NCI-H2227 (cell line): ENCODE data around the gene OXCT2.
"Not testable (repeated sequence)": the region's sequence is repeated elsewhere in the genome, so short reads cannot be mapped to it uniquely, and the experiment has no call there.

ENCODE experiments used
- DNase-seq: peaks from one replicate; lab custom pipeline; 2025; ENCODE audit not compliant: unreplicated experiment; lab: John Stamatoyannopoulos, UW

The OXCT2 gene

DNA sequence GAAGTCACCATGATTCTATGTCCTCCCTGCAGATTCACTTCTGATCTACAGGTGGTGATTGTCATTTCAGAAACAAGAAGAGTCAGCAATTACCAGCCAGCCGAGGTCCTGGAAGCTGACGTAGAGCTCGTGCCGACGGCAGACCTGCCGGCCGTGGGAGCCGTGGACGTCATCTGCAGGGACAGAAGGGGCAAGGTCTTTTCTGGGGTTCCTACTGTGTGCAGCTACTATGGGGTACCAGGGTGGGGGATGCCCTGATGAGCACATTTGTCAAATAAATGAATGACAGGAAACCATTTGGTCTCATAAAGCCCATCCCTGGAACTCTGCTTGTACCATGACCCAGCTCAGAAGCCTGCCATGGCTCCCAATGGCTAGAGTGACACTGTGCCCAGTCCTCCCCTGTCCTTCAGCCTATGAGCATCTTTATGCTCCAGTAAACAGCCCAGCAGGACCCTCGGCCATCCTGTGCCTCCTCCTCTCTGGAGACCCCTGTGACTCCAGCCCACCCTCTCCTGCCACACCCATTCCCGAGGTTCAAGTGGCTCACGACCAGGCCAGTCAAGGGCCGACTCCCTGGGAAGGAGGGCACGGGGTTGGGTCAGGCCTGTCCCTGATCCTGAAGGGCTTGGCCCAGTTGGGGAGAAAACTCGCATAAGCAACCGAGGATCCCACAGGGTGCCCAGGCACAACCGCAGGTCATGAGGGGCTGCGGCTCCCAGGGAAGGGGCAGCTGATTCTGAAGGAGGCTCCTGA is 7.4 kb downstream of the OXCT2 start:
- DNase-seq: not testable (repeated sequence)

DNA sequence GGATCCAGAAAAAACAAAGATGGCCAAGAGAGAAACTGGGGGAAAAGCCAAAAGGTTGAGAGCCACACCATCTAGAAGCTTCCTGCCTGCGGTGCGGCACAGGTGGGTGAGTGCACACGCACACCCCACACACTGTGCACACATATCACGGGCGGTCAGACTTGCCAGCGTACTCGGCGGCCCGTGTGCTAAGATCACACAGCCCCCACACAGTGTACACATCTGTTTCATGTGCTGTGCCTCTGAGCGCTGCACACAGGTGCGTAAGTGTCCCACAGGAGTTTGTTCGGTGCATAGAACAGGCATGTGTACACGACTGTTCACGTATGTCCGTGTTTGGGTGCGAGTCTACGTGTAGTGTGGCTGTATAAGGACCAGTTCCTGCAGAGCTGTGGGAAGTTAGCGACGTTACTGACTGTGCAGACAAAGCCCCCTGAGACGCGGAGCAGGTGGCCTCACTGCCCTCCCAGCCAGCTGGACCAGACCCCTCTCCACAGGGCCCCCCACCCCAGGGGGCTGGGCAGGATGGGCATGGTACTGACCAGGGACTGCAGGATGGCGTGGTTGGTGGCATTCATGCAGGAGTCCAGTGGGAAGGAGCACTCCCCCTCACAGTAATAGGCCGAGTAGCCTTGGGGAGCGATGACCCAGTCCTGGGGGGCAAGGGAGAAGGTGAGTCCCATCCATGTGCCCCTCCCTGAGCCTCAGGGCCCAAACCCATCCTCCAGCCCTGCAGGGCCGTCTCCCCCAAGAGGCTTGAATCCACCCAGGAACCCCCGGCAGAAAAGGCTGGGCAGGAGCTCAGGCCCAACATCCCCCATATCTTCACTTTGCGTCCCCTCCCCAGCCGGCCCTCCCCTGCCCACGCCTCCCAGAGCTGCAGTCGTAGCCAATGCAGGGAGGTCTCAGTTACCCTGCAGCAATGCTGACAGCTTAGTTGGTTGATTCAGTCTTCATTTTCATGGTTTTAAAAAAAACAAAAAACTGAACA is 8.3 kb downstream of the OXCT2 start:
- DNase-seq: no peak

DNA sequence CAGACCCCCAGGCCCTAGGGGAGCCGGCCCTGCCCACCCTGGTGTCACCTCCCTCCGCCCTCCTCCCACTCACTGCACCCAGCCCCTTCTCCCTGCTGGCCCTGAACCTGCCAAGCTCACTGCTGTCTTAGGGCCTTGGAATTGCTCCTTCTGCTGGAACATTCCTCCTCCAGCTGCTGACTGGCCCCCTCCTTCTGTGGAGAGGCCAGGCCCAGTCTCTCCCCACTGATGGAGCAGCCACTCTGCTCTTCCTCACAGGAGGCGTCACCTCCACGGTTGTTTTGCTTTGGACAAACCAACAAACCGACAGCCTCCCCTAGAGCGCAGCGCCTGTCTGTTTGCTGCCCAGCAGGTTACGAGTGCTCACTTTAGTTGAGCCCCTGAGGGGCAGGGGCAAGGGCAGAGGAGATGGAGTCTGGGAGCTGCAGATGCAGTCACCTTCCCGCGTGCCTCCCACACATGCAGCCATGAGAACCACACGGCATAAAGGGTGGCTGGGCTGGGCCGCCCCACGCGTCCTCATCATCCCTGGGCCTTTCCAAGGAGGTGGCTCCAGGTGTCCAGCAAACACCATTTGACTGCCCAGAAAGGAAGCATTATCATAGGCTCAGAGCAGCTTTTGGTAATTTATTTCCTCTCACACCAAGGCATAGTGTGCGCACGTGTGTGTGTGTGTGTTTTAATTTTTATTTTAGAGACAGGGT is 9.4 kb downstream of the OXCT2 start:
- DNase-seq: peak; percentile 20

DNA sequence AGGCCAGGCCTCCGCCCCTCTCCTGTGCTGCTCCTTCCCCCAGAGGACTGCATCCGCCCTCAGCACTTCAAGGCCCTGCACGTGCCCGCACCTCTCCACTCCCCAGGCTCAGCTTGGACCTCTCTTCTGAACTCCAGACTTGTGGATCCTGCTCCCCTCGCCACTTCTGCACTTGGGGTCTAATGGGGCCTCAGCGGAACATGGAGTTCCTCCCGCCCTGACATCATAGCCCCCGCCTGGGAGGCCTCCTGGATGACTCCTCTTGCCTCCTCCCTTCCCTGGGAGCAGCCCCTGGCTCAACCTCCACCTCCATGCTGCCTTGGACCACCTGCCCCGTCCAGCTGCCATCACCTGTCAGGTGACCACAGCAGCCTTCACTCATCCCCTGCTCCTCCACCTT is 10.1 kb downstream of the OXCT2 start:
- no peak for DNase-seq

DNA sequence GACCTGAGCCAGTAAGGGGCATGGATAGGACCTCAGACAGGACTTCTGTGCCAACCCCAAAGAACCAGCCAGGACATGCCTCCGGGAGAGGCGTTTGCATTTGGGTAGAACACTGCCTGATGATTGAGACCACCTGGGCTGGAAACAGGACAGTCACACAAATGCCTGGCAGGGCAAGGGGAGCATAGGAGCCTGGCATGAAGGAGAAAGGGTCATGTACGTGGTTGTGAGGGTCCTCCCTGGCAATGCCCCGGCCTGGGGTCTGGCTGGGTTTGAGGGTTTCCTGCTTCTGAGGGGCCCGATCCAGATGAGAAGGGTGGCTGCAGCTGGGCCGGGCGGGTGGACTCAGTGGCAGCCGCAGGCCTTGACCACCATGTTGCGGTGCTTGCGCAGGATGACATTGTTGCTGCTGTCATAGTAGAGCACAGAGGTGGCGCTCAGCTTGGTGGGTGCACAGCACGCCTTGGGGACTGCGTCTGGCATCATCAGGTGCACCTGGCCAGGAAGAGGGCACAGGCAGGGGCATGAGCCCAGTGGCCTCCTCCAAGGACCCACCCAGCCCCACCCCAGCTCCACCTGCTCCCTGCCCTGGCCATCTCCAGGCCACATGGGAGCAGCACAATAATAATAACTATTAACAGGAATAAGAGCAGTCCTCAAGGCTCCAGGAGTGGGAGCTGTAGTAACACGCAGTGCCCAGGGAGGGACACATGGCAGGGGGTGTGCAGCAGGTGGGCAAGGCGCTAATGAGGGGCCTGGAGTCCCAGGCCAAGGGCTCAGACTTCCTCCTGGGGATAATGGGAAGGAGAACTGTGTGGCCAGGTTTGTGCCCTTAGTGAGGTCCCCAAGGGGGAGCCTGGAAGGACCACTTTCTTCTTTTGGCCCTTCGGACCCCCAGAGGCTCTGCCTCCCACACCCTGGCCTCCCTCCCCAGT is 10.8 kb downstream of the OXCT2 start:
- DNase-seq: no peak

DNA sequence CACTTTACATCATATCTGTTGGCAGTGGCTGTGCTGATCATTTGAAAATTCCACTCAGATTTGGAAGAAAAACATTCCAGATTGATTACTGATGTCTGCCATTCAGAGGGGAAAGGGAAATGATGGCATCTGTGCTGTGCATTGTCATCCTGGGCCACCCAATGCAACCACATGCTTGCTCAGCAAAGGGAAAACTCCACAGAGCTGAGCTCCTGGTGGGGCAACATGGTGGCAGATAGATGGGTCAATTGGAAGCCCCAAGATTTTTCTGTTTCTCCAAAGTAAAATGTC is 11.8 kb downstream of the OXCT2 start:
- DNase-seq: peak; percentile 54

DNA sequence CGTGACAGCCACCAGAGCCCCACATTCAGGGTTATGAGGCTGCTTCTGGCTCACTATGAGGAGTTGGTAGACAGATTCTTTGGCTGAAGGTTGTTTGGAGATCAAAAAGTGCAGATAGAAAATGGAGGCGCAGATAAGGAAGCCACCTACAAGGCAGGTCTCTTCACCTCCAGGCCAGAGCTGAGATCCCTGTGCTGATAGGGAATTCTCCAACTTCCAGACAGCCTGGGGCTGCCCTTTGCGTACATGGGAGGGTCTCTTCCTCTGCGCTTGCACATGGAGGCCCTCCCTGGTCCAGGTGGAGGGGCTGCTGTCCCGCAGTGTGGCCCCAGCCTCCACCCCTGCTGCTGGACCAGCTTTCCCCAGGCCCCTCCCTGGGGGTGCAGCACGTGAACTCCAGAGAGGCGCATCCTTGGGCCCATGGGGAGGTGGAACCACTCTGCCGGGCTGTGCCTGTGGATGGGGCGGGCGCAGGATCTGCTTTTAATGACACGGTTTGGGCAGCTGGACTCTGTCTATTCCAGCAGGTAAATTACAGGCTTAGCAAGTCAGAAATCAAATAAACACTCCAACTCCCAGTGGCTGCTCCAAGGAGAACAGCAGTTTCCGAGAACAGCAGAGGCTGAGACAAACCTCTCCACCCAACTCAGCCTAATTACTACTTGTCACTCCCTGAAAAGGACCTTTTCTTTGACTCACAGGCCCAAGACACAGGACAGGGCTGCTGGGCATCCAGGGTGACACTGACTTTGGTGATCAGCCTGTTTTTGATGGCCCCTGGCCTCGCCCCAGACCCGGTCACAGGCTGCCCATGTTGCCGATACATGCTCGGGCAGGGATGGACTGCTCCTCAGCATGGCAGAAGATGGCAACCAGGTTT is 12.4 kb downstream of the OXCT2 start:
- DNase-seq: peak; percentile 92

DNA sequence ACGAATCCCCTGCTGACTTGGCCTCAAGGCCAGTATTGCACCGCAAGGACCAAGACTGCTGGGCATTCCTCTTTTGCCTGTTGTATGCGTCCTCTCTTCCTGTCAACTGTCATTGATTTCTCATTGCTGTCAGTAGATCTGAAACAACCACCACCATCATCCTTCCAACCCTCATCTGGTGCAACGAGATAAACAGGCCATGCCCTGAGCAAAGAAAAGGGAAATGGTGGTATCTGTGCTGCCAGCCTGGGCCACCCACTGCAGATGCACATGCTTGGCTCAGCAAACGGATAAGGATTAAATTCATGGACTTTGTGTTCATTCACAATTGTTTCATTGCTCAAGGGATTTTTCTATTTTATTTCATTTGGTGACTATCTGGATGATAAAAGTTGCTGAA is 13.6 kb downstream of the OXCT2 start:
- no peak for DNase-seq

DNA sequence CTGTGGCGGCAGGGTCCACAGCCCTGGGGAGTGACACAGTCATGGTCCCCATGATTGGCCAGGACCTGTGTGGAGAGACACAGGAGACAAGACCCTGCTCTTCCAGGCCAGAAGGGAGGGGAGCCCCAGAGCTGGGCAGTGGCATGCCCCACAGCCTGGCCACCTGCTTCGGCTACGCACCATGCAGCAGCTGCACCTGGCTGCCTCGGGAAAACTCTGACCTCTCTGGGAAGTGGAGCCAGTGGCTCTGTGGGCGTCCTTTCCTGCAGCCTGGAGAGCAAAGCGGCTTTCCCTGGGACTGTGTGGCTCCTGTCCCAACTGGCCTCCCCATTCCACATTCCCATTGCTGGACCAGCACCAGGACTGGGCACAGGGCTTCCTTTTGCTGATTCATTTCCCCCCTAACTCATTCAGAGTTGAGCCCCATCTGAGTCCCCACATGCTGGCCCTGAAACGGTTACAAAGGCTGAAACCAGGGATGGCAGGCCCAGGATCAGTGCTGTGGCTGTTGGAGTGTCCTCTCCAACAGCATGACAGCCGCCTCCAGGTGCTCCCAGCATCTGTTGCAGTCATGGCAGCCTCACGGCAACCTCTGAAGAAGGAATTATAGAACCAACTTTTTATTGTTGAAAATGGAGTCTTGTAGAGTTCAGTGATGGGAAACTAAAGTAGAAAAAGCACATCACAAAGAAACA is 15.0 kb downstream of the OXCT2 start:
- DNase-seq: no peak

DNA sequence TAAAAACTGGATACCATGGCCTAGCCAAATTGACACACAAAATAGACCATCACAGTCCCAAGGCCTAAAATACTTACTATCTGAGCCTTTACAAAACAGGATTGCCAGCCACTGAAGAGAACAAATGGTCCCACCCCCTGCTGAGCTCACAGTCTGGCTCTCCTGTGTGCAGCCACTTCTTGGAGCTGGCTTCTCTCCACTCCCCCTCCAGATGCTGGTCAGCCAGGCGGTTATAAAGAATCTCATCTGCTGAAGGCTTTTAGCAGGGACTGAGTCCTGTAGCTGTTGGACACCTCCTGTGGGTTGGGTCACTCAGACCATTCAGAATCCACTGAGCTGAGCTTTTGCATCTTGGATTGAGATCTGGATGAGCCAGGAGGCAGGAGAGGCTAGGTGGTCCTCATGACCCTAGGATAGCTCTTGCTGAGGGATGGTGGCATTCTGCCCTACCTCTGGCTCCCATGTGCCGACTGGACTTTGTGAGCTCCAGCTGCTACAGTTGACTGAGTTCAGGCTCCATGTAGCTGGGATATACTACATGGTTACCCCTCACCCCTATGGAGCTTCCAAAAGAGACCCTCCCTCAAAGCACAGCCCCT is 16.1 kb downstream of the OXCT2 start:
- peak; percentile 16 for DNase-seq

DNA sequence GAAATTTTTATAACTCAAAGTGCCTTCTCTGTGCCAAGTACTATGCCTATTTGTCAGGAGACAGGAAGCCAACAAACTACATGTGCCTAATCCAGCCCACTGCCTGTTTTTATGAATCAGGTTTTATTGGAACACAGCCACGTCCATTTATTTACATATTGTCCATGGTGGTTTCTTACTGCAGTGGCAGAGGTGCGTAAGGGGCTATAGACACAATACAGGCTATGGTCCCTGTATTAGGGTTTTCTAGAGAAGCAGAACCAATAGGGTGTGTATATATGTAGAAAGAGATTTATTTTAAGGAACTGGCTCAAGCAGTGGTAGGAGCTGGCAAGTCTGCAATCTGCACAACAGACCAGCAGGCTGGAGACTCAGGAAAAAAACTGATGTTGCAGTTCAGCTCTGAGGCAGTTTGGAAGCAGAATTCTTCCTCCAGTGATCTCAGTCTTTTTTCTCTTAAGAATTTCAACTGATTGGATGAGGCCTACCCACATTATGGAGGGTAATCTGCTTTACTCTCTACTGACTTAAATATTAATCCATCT is 17.1 kb downstream of the OXCT2 start:
- DNase-seq: no peak

DNA sequence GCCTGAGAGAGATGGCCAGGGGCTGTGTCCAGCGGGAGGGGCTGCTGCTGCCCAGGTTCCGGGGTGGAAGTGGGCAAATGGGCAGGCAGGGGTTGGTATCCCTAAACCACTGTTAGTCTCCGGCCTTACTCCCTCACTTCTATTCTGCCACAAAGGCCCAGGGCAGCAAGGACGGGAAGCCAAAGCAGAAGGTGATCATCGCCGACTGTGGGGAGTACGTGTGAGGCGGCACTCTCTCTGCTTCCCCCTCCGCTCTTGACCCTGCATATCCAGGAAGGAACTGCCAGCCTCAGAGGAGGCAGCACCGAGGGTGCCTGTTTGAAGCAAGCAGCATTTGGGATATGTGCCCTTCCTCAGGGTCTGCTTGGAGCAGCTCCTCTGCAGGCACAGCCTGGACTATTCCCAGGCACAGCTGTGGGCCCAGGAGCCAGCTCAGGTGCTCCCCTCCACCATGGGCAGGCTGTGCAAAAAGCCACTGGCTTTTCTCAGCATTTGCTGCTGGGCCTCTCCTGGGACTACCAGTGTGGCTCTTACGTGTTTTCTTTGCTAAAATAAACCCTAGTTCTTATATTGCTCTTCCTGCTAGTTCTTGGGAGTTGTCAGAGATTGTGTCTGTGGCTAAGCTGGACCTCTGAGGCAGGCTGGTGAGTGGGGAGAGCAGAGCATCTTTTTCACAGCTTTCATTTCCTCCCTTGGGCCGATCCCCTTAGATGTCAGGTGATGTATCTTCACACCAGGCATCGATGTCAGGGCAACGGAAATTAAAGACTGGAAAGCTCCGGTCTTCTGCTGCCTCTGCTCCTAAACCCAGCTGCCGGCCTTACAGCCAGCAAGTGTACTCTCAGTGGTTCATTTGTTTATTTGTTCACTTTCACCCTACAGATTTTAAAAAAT is 17.8 kb downstream of the OXCT2 start:
- no peak for DNase-seq

DNA sequence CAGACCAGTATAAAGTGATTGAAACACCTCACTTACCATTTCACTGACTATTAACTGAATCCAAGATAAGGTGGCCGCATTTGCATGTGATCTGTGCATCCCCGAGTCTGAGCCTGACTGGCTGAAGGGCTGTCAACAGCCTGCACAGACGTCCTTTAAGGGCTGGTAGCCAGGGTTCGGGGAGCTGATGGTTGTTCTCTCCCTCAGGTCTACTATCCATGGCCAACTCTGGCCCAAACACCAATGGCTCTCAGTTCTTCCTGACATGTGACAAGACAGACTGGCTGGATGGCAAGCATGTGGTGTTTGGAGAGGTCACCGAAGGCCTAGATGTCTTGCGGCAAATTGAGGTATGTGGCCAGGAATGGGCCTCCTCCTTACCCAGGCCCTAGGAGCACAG is 18.4 kb downstream of the OXCT2 start:
- no peak for DNase-seq

DNA sequence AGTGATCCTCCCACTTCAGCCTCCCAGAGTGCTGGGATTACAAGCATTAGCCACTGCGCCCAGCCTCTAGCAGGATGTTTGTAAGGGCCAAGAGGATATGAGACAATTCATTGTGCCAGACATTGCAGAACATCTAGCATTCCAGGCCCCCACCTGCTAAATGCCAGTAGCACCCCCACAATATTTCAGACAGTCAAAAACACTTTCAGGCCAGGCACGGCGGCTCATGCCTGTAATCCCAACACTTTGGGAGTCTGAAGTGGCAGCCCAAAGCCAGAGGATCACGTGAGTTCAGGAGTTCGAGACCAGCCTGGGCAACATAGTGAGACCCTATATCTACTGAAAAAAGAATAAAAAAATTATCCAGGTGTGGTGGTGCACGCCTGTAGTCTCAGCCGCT is 19.6 kb downstream of the OXCT2 start:
- no peak for DNase-seq

DNA sequence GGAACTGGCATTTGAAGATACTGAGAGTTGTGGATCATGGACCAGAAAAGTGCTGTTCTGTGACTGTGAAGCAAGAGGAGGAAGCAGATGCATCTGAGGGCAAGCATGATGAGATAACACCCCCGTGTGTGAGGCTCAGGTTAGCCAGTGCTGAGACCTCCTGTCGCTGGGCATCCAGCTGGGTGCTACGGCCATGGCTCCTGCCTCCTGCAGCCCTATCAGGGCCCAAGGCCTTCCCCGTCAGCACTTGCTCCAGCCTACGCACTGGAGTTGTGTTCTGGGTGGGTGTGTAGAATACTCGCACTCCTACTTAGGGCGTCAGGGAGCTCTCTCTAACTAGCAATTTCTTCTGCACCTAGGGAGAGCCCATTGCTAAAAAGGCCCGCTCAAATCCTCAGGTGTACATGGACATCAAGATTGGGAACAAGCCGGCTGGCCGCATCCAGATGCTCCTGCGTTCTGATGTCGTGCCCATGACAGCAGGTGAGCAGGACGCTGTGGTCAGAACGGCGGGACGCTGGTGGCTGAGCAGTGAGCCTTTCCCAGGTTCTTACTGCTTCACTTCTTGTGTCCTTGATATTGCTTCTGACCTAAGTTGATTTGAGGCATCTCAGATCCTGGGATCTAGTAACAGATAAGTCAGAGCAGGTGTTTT is 26.0 kb downstream of the OXCT2 start:
- no peak for DNase-seq

DNA sequence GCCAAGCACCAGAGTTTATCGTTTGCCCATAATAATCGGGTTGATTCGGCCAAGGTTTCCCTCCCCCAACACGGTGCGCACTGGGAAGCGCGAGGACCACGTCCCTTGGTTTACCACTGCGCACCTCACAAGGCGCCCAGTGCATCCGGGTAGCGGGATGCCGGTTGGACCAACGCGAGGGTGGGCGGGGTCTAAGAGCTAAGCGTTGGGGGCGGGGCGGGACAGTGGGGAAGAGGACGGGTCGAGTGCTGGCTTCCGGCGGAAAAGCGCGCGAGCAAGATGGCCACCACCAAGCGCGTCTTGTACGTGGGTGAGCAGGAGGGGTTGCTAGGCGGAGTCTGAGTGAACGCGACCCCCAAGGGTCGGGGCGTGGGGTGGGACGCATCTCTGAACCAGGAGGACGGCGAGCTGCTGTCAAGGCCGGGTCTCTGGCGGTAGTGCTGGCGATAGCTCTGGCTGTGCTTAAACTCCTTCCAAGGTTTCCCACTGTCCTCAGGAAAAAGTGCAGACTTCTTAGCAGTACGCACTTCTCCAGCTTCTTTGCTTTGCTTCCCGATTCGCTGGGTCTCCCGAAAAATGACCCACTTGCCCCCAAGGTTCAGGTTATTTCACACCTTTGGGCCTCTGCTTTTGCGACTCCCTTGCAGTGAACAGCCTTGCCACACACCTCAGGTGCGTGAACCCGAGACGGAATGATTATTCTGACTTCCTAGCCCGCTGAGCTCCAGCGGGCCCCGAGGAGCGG is 32.4 kb downstream of the OXCT2 start, which contains the start of gene PPIE:
Gene PPIE (plus strand): TSS at position 261 of the 745 bp plus-strand sequence. CDS start 19 bp downstream, at position 280.
- DNase-seq: peak; percentile 94
